ENCODE results near the gene RBM4. TPM values are rescaled to one million over a fixed set of nuclear protein-coding genes. Genes with fewer than 3 reads are reported as not detected.

Gene RBM4
- total and polyA plus RNA-seq, 2 of the 4 experiments (the other 2 are of a cell fraction) = 165 to 198 TPM

GRCh38 chr11:66694056-66694410, 55.5 kb downstream of the RBM4 start:
- no peaks in the 10 kb centered on the region for H3K36me3 ChIP-seq (ENCODE audit: control insufficient read depth, insufficient read depth, low read length)
- no peak overlapping the region for H3K4me2 ChIP-seq (ENCODE audit: low read depth, low read length)
- no peak overlapping the region for H2BK15ac ChIP-seq (ENCODE audit: low read depth, low read length)
- no peak overlapping the region for H3K4ac ChIP-seq (ENCODE audit: low read depth, low read length)
- H3K23ac ChIP-seq (ENCODE audit: low read depth, low read length) = no peak overlapping the region
- no peak overlapping the region for H3K9ac ChIP-seq (ENCODE audit: low read depth, low read length)
- no peaks in the 10 kb centered on the region; the same call in 1 of the 2 replicates for H3K27me3 ChIP-seq (ENCODE audit: control insufficient read depth, insufficient read depth, low read length)
- H4K8ac ChIP-seq (ENCODE audit: low read depth in 2 of 2, low read length in 2 of 2) = no peak overlapping the region
- H3K14ac ChIP-seq (replicated peaks; ENCODE audit: low read depth, low read length) = no peak overlapping the region
- no peaks in the 10 kb centered on the region for H3K4me1 ChIP-seq (ENCODE audit: control insufficient read depth, insufficient read depth, low read length)
- H2BK120ac ChIP-seq (ENCODE audit: low read depth, low read length) = no peak overlapping the region
- ChIA-PET CTCF (interaction anchor here (0.6 to 1.8 kb wide), 2 partner anchors 134 to 140 kb away, joined by 4 to 5 read pairs; no protein-coding TSS in a partner anchor), POLR2A (ENCODE audit: unreplicated experiment) (no interaction called here)
- H4K20me1 ChIP-seq (ENCODE audit: insufficient read depth, low read length) = no peaks in the 10 kb centered on the region
- no peak overlapping the region for H3K18ac ChIP-seq (ENCODE audit: low read depth, low read length)
- no TSS peak for BruUV-seq (replicated peaks)
- 90% methylated on average over 2 of the region's 13 CpGs; no CpG with 5 or more reads in 1 of the 2 experiments for WGBS, 2 experiments (ENCODE audit: extremely low coverage in 2 of 2, insufficient read length in 1 of 2)
- H2BK20ac ChIP-seq (ENCODE audit: low read depth, low read length) = no peak overlapping the region
- no peaks in the 10 kb centered on the region for H3K9me1 ChIP-seq (ENCODE audit: insufficient read depth, low read length)
- dilution Hi-C loops (cut with HindIII; ENCODE audit: low sequenced_read_pairs, unreplicated experiment) (no loop called here), in situ Hi-C loops (cut with MboI; ENCODE audit: low sequenced_read_pairs) (loop anchor here (5.0 kb wide), 2 partner anchors 138 to 283 kb away; partner anchors contain the start of gene C11orf86), intact Hi-C loops (cut with micrococcal nuclease) (loop anchor here (1.0 kb wide), 4 partner anchors 140 to 286 kb away; no protein-coding TSS in a partner anchor)
- DNase-seq (no peak), ATAC-seq (ENCODE audit: low read depth) (no peak)
- H3K9me3 ChIP-seq (ENCODE audit: control insufficient read depth, insufficient read depth, low read length) = no peaks in the 10 kb centered on the region
- H2AFZ ChIP-seq (replicated peaks; ENCODE audit: low read length, poor library complexity) = peak overlapping the region; percentile 24
- H2BK5ac ChIP-seq (ENCODE audit: low read depth, low read length, poor library complexity, severe bottlenecking) = no peak overlapping the region
- no peak overlapping the region for H2AK5ac ChIP-seq (ENCODE audit: low read depth, low read length)
- no peak overlapping the region for H3K27ac ChIP-seq (ENCODE audit: insufficient read depth, low read length)
- no peak overlapping the region for H3K56ac ChIP-seq (ENCODE audit: extremely low read depth, insufficient read depth, low read length)
- no peak overlapping the region for H4K5ac ChIP-seq (ENCODE audit: low read depth, low read length)
- no peak overlapping the region for H2AK9ac ChIP-seq (replicated peaks; ENCODE audit: low read depth, low read length, poor library complexity)
- no peak overlapping the region for H3K4me3 ChIP-seq (ENCODE audit: insufficient read depth, low read depth, low read length)
- no peaks in the 10 kb centered on the region for H3K79me1 ChIP-seq (ENCODE audit: low read depth in 1 of 2, low read length in 2 of 2)
- TF ChIP-seq MAZ (IDR thresholded peaks at IDR 0.05; ENCODE audit: borderline replicate concordance, low read depth, low read length) (no peak), RCOR1 (IDR thresholded peaks at IDR 0.05; ENCODE audit: insufficient replicate concordance, low read length) (no peak), SMC3 (IDR thresholded peaks at IDR 0.05; ENCODE audit: low read depth, low read length) (no peak), CEBPB (IDR thresholded peaks at IDR 0.05; ENCODE audit: low read depth, low read length) (no peak), MXI1 (IDR thresholded peaks at IDR 0.05; ENCODE audit: borderline replicate concordance, low read depth, low read length) (no peak), MAFK (IDR thresholded peaks at IDR 0.05; ENCODE audit: low read depth, low read length) (no peak), RAD21 (IDR thresholded peaks at IDR 0.05; ENCODE audit: low read length) (no peak), BHLHE40 (IDR thresholded peaks at IDR 0.05; ENCODE audit: low read depth, low read length) (no peak), POLR2A (IDR thresholded peaks at IDR 0.05; ENCODE audit: low read depth, low read length) (no peak), USF2 (IDR thresholded peaks at IDR 0.05; ENCODE audit: low read depth, low read length) (no peak), NFE2L2 (IDR thresholded peaks at IDR 0.05; ENCODE audit: low read depth, low read length) (no peak), CHD1 (IDR thresholded peaks at IDR 0.05; ENCODE audit: low read depth, low read length) (no peak), FOS (IDR thresholded peaks at IDR 0.05; ENCODE audit: low read depth, low read length) (no peak), RFX5 (IDR thresholded peaks at IDR 0.05; ENCODE audit: low read depth, low read length) (no peak), CTCF (conservative IDR thresholded peaks at IDR 0.05; ENCODE audit: low read depth, low read length) (no peak), ELK1 (IDR thresholded peaks at IDR 0.05; ENCODE audit: borderline replicate concordance, low read depth, low read length) (no peak)
- no peak overlapping the region for H4K91ac ChIP-seq (ENCODE audit: insufficient read depth, low read depth, low read length)
